ENCODE measurements around the gene DPT. TPM values are rescaled to one million over a fixed set of nuclear protein-coding genes. Genes with fewer than 3 reads are reported as not detected.

The DPT gene
- total RNA-seq, 1 donor: 4.3 TPM

DNA sequence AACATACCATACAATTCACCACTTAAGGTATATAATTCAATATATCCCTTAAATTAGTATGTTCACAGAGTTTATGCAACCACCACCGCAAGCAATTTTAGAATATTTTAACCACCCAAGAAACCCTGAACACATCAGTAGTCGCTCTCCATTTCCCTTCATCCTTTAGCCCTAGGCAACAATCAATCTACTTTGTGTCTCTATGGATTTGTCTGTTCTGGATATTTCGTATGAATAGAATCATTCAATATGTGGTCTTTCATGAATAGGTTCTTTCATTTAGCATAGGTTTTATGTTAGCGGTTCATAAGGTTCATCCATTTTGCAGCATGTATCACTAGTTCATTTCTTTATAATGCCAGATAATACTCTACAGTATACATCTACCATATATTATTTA, 4.2 kb upstream of the DPT start:
- H2AFZ ChIP-seq (ENCODE audit: low read length): no peak overlapping the region
- no peak for DNase-seq (ENCODE audit: insufficient read length, low spot score, missing footprints)
- H3K79me2 ChIP-seq (ENCODE audit: insufficient read depth, low read length): no peaks in the 10 kb centered on the region
- H3K4me1 ChIP-seq (ENCODE audit: insufficient read depth, low read length): peaks cover 6% of the 10 kb centered on the region
- H3K36me3 ChIP-seq (ENCODE audit: insufficient read depth, low read length): no peaks in the 10 kb centered on the region
- H3K9me3 ChIP-seq (ENCODE audit: low read depth, low read length): no peaks in the 10 kb centered on the region
- H4K20me1 ChIP-seq (ENCODE audit: insufficient read depth, low read length): no peaks in the 10 kb centered on the region
- H3K27ac ChIP-seq (ENCODE audit: low read depth, low read length): no peak overlapping the region
- H3K4me2 ChIP-seq (ENCODE audit: insufficient read depth, low read length): no peak overlapping the region
- no peak overlapping the region for H3K4me3 ChIP-seq (ENCODE audit: insufficient read depth, low read length)
- no peak for TF ChIP-seq CTCF (IDR thresholded peaks at IDR 0.05; ENCODE audit: extremely low read depth, low read depth, low read length)
- no peaks in the 10 kb centered on the region for H3K27me3 ChIP-seq (ENCODE audit: insufficient read depth, low read length)

GRCh38 chr1:168732736-168733135, 3.7 kb upstream of the DPT start:
- no peak for TF ChIP-seq CTCF (IDR thresholded peaks at IDR 0.05; ENCODE audit: extremely low read depth, low read depth, low read length)

DNA sequence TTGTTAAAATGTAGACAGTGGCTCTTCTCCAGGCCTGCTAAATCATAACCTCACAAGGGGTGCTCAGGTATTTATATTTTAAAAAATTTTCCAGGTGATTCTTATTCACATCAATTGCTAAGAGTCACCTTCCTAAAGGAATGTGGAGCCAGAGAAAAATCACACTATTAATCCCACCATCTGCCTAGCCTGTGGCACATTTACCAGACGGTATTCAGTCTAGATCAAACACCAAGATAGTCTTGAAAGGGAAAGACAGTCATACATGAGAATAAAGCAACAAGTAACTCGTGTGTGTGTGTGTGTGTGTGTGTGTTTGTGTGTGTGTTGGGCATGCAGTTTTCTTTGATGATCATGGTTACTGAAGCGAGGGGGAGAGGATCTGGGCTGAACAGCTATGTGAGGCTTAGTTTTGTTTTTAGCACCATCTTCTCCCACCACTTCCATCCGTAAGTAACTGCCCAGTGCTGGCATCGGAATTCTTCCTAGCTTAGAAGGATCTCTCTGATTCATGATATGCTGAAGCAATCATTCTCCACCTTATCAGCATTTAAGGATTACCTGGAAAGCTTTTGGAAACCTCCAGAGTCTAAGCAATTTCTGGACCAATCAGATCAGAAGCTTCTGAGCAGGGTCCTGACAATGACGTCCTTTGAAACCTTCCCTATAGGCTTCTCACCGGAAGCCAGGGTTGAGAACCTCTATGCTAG, 2.4 kb upstream of the DPT start:
- H2AFZ ChIP-seq (ENCODE audit: low read length): no peak overlapping the region
- no peaks in the 10 kb centered on the region for H3K79me2 ChIP-seq (ENCODE audit: insufficient read depth, low read length)
- DNase-seq (ENCODE audit: insufficient read length, low spot score, missing footprints): no peak
- no peak overlapping the region for H3K4me3 ChIP-seq (ENCODE audit: insufficient read depth, low read length)
- H4K20me1 ChIP-seq (ENCODE audit: insufficient read depth, low read length): no peaks in the 10 kb centered on the region
- TF ChIP-seq CTCF (IDR thresholded peaks at IDR 0.05; ENCODE audit: extremely low read depth, low read depth, low read length): no peak
- peaks cover 6% of the 10 kb centered on the region for H3K4me1 ChIP-seq (ENCODE audit: insufficient read depth, low read length)
- no peaks in the 10 kb centered on the region for H3K36me3 ChIP-seq (ENCODE audit: insufficient read depth, low read length)
- no peaks in the 10 kb centered on the region for H3K27me3 ChIP-seq (ENCODE audit: insufficient read depth, low read length)
- no peak overlapping the region for H3K27ac ChIP-seq (ENCODE audit: low read depth, low read length)
- H3K9me3 ChIP-seq (ENCODE audit: low read depth, low read length): no peaks in the 10 kb centered on the region
- no peak overlapping the region for H3K4me2 ChIP-seq (ENCODE audit: insufficient read depth, low read length)

More at GRCh38 chr1:168732736-168733135, 3.7 kb upstream of the DPT start:
- Histone ChIP-seq H3K27me3 (ENCODE audit: insufficient read depth, low read length) (no peaks in the 10 kb centered on the region), H3K27ac (ENCODE audit: low read depth, low read length) (no peak overlapping the region), H3K9me3 (ENCODE audit: low read depth, low read length) (no peaks in the 10 kb centered on the region), H3K4me3 (ENCODE audit: insufficient read depth, low read length) (no peak overlapping the region), H2AFZ (ENCODE audit: low read length) (no peak overlapping the region), H3K4me2 (ENCODE audit: insufficient read depth, low read length) (no peak overlapping the region), H4K20me1 (ENCODE audit: insufficient read depth, low read length) (no peaks in the 10 kb centered on the region), H3K36me3 (ENCODE audit: insufficient read depth, low read length) (no peaks in the 10 kb centered on the region), H3K4me1 (ENCODE audit: insufficient read depth, low read length) (peaks cover 6% of the 10 kb centered on the region), H3K79me2 (ENCODE audit: insufficient read depth, low read length) (no peaks in the 10 kb centered on the region)
- DNase-seq (ENCODE audit: insufficient read length, low spot score, missing footprints): no peak

DNA sequence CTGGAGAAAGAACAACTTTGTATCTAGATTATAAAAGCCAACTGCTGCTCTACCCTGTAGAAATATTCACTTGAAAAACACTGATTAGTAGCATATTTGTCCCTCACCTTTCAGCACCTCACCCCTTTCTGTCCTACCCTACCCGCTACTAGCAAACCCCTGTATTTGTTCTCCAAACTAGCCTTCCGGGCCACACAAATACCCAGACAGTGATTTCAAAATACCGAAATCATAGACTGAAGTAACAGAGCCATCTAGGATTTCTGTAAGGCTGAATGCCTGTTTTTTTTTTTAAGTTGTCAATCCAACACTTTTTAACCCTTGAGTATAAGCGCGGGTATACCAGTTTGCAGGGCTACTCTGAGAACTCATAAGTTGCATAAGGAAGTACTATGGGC, 398 bp upstream of the DPT start:
- H3K4me3 ChIP-seq (ENCODE audit: insufficient read depth, low read length): no peak overlapping the region
- H3K4me1 ChIP-seq (ENCODE audit: insufficient read depth, low read length): peaks cover 6% of the 10 kb centered on the region

More for the DNA sequence above, 398 bp upstream of the DPT start:
- H3K27me3 ChIP-seq (ENCODE audit: insufficient read depth, low read length): no peaks in the 10 kb centered on the region
- H4K20me1 ChIP-seq (ENCODE audit: insufficient read depth, low read length): no peaks in the 10 kb centered on the region
- no peaks in the 10 kb centered on the region for H3K9me3 ChIP-seq (ENCODE audit: low read depth, low read length)
- peak overlapping the region; percentile 76 for H3K4me2 ChIP-seq (ENCODE audit: insufficient read depth, low read length)
- no peak overlapping the region for H2AFZ ChIP-seq (ENCODE audit: low read length)
- H3K79me2 ChIP-seq (ENCODE audit: insufficient read depth, low read length): no peaks in the 10 kb centered on the region
- H3K36me3 ChIP-seq (ENCODE audit: insufficient read depth, low read length): no peaks in the 10 kb centered on the region
- DNase-seq (ENCODE audit: insufficient read length, low spot score, missing footprints): no peak
- H3K27ac ChIP-seq (ENCODE audit: low read depth, low read length): no peak overlapping the region
- TF ChIP-seq CTCF (IDR thresholded peaks at IDR 0.05; ENCODE audit: extremely low read depth, low read depth, low read length): no peak
